Heart left ventricle (tissue), 13 donors: Measurements from ENCODE around the gene RUNX2.

Source experiments
- POLR2A ChIP-seq, 2 donors: fragments of 450-650 bp; IDR thresholded peaks; one replicate each; pipeline ENCODE4 v1.6.1; 2017; ENCODE audit warnings: antibody characterized with exemption in 2 of 2, mild to moderate bottlenecking in 2 of 2, moderate library complexity in 2 of 2
- TF ChIP-seq, protein P1 (sequence below), 12 donors: fragments of 200-600 bp; sonication (generic) in 4 of 12; IDR thresholded peaks; one replicate each; pipeline versions ENCODE4 v1.5.0 to v1.8.0; 2018 to 2022; ENCODE audit warnings: antibody characterized with exemption in 12 of 12, mild to moderate bottlenecking in 5 of 12
- donor health status: ischemic (EF 13 %, LVEDD 7.1; RV severe dilation, severe dysfunction).
- donor health status: DM: no; HTN: yes; CAD: no.
- donor health status: DM: no; HTN: no; CAD: no.
- donor health status: ischemic (EF 25% LVEDD 6.9; RV normal size, moderate dysfunction).
- donor health status: ischemic (EF 25% LVEDD 5.7; RV mildly dilated, moderate dysfunction).
- donor health status: ischemic (EF 35%, LVEDD 5.7; RV mildly dilated, moderate dysfunction).
- donor health status: nonischemic (EF 11% LVEDD 7.7; RV severe dilation, severe dysfunction).
- donor health status: DM: yes; HTN: yes; CAD: no.
- donor health status: PGD.
- donor health status: ischemic (EF 29% LVEDD 5.4; RV normal size, mild dysfunction).
- donor health status: nonischemic (EF 23%, LVEDD 6.1; RV moderate dilation, normal function).

- TF ChIP-seq, protein P1, sequence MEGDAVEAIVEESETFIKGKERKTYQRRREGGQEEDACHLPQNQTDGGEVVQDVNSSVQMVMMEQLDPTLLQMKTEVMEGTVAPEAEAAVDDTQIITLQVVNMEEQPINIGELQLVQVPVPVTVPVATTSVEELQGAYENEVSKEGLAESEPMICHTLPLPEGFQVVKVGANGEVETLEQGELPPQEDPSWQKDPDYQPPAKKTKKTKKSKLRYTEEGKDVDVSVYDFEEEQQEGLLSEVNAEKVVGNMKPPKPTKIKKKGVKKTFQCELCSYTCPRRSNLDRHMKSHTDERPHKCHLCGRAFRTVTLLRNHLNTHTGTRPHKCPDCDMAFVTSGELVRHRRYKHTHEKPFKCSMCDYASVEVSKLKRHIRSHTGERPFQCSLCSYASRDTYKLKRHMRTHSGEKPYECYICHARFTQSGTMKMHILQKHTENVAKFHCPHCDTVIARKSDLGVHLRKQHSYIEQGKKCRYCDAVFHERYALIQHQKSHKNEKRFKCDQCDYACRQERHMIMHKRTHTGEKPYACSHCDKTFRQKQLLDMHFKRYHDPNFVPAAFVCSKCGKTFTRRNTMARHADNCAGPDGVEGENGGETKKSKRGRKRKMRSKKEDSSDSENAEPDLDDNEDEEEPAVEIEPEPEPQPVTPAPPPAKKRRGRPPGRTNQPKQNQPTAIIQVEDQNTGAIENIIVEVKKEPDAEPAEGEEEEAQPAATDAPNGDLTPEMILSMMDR (IDR thresholded peaks at IDR 0.05) = no peak
- TF ChIP-seq POLR2A (IDR thresholded peaks at IDR 0.05) = no peak
Measured at GRCh38 chr6:45375449-45375848, 47.3 kb downstream of the RUNX2 start.
